M059J (cell line): Measurements from ENCODE around the gene MRNIP. TPM values are rescaled to one million over a fixed set of nuclear protein-coding genes. Genes with fewer than 3 reads are reported as not detected.
A peak's percentile ranks its signal among the peaks of the same experiment; 100 is the strongest.
"Not testable (repeated sequence)": the region's sequence is repeated elsewhere in the genome, so short reads cannot be mapped to it uniquely, and the experiment has no call there.

ENCODE experiments used
- DNase-seq: peaks from one replicate; pipeline ENCODE4 v3.0.0-alpha.2; 2012; ENCODE audit warnings: low read depth
- total RNA-seq: library from RNA; depleted of rRNA; stranded (reverse); fragments of >200 nt; shearing (Covaris generic); gene quantifications from 2 replicates; pipeline ENCODE4 v1.2.3, GENCODE V29; 2014

The MRNIP gene
- total RNA-seq, 1 experiment from 2014 or later: 11.3 TPM

DNA sequence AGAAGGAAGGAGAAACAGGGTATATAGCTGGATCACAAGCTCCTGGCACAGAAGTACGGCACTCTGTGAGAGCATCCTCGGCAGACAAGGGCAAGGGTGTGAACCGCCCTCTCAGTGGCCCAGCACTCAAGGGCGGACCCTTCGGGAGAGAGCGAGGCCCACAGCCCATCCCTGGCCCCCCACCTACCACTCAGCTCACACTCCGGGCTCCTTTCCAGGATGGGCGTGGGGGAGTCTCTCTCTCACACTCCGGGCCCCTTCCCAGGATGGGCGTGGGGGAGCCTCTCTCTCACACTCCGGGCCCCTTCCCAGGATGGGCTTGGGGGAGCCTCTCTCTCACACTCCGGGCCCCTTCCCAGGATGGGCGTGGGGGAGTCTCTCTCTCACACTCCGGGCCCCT, 12.9 kb upstream of the MRNIP start:
- not testable (repeated sequence) for DNase-seq

DNA sequence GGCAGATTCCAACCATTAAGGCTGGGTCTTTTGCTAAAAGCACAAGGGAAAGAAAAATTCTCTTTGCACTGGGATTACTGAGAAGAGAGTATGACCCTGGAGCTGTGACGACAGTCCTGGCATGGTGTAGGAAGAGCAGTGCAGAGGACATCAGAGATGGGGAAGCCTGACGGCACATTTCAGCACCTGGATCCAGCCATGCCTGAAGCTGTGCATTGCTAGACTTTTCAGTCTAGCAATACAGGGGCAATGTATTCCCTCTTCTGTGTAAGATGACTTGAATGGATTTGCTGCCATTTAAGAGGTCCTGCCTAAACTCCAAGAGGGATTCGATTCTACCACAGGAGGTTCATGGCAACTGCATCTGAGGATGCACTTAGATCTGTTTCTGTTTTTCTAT, 12.3 kb upstream of the MRNIP start:
- DNase-seq: no peak

DNA sequence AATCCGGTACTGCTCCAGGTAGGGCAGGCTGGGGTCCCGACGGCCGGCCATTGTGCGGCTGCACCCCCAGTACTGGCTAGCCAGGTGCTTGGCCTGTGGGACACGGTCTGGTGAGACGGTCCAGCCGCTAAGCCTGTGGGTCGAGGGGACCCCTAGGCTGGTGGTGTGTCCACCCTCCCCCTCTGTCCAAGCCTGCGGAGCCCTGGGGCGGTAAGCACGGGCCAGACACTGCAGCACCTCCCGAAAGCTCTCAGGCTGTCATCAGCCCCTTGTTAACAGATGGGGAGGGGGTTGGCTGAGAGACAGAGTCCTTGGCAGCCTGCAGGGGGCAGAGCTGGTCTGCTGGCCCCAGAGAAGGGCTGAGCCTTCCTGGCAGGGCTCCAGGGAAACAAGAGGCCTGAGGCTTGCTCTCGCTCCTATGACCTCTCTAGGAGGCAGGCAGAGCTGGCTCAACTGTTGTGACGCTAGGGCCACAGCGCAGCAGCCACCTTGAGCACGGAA, 11.8 kb upstream of the MRNIP start:
- DNase-seq: no peak

DNA sequence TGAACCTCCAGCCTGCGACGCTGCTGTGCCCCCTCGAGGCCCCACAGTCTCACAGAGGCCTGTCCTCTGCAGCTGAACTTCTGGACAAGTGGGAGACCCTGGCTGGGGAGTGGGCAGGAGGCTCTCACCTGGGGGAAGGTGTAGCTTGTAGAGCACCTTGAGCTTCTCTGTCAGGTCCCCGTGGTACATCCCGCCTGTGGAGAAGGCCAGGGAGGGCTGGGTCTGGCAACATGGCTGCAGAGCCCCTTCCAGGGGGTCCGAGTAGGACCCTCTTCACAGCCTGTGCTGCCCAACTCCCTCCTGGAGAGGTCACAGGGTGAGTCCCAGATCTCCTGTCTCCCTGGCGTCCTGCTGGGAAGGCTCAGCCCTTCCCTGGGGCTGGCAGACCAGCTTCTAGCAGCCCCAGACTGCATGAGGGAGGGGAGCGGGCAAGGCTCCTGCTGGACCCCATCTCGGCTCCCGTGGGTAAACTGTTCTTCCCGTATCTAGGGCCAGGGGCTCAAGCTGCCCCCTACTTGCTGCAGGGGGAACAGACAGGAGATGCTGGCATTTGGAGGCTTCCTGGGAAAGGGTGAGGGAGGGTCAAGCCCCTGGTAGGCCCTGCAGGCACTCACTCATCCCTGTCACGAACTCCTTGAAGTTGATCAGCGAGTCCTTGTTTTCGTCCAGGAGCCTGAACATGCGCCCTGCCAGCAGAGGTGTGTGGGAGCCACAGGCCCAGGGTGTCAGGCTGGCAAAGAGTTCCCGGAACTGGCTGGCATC, 11.2 kb upstream of the MRNIP start:
- DNase-seq: no peak

DNA sequence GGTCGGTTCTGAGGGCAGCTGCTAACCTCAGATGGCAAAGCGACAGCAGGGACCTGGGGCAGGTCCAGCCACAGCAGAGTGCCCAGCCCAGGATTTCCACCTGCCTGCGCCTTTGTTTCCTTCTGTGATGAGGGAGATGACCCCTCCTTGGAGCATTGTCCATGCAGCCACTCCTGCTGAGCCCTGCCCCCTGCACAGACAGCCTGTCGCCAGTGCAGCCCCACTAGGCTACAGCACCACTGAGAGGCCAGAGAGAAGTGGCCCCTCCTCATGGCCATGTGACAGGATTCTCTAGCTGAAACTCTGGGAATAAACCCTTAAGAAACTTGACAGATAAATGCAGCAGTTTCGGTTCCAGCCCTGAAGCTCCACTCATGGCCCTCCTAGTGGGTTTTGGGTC, 10.5 kb upstream of the MRNIP start:
- DNase-seq: no peak

DNA sequence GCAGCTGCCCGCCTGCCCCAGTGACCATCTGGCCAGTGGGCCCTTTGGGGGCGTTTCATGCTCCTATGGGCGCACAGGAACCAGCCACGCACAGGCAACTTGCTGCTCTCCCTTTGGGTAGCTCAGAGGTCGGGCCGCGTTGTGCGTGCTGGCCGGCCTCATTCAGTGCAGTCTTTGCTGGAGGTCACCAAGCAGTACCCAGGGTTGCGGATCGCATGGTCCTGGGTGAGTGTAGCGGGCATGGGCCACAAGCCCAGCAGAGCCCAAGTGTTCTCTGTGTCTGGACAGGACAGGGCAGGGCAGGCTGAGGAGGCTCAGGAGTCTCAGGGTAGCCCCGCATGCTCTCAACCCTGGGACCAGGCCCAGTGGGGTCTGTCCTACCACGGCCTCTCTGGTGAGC, 9.9 kb upstream of the MRNIP start:
- no peak for DNase-seq

DNA sequence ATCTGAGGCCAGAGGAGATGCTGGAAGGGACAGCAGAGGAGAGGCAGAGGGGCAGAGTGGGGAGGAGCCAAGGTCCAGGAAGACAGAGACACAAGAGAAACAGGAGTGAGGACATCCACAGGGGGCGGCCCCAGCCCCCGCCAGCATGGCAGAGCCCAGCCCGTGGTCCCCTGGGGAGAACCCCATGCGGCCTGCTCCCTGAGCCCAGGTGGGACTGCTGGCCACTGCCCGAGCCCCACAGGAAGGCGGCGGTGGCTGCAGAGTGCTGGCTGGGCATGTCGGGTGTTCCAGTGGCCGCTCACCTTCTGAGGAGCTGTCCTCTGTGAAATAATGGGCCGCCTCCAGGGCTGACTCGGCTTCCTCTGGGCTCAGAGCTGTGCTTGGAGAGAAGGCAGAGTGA, 8.9 kb upstream of the MRNIP start:
- DNase-seq: no peak

DNA sequence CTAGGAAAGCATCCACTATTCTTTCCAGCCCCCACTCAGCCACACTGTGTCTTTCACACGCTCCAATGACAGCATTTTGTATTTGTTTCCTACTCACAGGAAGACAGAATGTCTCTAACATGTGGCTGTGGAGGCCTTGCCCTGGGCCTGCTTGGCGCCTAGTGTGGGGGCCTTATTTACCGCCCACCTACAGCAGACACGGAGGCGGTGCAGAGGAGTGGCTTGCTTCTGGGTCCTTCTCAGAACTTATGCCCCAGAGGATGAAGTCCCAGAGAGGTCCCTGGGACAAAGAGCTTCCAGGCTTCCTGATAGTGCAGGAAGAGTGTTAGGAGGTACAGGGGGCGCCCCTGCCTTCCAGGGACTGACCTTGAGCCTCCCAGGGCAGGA, 8.5 kb upstream of the MRNIP start:
- no peak for DNase-seq

DNA sequence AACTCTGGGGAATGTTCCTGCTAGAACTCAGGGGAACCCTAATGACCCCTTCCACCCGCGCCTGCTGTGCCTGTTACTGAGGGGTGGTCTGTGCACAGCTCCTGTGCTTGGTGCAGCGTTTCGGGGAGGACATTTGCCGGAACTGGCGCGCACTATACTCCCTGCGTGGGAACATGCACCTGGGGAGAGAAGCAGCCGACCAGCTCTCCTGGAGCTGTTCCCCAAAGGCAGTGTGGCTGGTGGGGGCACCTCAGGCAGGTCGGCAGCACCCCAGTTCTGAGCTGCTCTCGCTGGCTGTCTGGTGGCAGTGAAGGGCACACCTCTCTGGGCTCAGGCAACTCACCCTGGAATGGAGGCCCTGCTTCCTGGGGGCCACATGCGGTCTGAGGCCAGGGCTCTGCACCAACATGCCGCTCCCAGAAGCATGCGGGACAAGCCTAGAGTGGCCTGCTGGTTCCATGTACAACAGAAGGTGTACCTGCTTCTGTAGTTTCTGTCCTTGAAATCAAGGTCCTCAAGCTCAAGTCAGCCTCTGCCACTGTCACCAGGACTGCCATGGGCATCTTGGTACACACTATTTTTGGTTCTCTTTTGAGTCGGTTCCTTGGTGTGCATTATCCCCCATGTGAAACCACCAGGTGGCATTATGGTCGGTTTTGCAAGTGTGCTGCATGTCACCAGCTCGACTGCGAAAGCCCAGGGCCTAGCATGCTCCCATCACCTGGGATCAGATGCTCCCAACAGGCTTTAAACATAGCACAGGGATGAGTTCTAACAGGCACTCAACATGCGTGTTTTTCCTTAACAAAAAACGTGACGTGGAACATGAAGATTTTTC, 7.8 kb upstream of the MRNIP start:
- peak; percentile 9 for DNase-seq

DNA sequence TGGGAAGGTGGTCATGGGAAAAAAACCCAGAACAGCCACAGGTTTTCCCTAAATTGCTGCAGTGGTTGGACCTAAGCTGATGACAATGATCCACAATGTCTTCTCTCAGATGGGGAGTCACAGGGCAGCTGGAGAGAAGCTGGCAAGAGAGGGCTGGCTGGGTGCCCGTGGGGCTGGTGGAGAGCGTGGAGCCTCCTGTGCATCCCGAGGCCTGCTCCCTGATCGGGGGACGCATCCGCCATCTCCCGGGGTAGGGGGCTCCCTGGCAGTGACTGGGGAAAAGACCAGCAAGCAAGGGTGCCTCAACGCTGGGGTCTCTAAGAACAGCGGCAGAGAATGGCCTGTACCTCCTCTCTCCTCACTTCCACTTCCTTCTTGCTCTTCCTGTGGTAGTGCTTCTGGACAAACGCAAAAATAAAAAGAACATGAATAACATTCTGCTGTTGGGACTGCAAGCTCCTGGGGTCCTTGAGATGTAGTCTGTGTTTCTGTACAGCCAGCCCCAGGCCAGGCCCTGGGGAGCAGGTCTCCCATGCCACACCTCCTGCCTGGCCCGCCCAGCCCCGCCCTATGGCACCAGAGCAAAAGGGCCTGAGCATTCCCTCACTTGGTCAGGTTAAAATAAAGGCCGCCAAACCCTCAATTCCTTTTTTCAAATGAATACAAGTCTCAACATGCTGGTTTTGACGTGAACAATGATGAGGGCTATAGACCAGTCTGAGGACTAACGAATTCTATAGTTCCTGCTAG, 7.0 kb upstream of the MRNIP start:
- no peak for DNase-seq

DNA sequence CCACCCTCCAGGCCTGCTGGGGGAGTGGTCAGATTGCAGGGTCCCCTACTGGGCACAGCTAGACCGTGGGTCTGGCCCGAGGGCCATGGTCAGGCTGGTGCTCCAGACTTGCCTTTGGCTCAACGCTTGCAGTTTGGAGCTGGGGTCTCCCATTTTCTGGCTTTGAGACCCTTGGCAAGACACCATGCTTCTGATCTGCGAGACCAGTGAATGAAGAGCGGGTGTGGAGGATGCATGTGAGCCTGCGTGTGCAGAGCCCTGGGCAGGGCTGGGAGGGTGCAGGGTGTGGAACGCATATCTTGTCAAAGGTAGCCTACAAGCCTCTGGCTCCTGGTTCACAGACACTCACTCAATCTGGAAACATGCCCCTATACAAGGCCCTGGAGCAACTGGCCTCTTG, 6.1 kb upstream of the MRNIP start:
- DNase-seq: no peak

DNA sequence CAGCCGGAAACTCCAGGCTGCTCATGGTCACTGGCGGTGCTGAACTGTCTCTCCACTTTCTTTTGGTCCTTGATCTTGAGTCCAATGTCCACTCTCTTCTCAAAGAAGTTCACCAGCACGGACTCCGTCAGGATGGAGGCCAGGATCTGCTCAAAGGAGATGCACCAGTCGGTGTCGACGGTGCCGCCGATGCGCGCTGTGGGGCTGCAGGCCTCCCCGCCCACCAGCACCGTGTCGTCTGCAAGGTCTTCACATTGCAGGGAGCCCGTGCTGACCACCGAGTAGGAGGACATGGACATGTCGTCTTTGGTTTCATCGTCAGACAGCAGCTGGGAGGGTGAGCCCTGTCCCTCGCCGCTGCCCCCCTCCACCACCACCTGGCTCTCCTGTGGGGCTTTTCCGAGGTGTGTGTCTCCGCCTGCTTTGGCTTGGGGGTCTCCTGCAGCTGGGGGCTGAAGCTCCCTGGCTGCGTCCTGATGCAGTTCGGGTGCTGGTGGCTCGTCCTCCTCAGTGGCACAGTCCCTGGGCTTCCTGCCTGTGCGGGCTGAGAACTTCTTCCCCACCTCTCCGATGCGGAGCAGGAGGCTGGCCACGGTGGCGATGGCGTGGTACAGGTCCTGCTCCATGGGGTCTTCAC, 5.0 kb upstream of the MRNIP start:
- DNase-seq: no peak

DNA sequence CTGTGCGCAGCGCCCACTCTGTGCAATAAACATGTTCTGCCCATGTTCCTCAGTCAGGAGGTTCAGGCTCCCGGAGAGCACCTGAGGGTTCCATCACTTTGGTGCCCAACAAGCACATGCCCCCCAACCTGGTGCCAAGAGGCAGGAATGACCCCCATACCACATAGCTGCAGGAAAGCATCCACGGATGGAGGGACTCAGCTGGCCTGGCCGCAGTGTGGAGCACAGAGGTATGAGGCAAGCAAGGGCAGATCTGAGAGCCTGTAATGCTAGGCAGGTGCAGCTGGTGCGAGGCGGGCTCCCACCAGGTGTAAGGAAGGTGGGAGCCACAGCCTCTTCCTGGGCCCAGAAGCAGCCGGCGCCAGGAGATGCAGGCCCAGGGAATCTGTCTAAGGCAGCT, 4.3 kb upstream of the MRNIP start:
- DNase-seq: no peak

DNA sequence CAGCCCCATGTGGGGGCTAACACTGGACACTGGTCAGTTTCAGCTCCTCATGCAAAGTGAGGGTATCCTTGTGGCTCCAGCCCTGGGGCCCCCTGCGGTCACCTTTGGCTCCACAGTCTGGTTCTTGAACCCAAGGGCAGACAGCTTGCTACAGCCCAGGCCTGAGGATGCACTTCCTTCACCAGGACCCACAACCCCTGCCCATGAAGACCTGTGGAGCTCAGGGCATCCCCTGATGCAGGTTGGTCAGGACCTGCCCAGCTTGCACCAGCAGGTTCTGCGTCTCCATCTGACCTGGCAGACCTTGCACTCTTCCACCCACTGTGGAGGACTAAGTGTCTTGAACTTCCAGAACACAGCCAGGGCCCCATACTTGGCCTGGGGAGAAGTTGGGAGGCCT, 3.7 kb upstream of the MRNIP start:
- no peak for DNase-seq

DNA sequence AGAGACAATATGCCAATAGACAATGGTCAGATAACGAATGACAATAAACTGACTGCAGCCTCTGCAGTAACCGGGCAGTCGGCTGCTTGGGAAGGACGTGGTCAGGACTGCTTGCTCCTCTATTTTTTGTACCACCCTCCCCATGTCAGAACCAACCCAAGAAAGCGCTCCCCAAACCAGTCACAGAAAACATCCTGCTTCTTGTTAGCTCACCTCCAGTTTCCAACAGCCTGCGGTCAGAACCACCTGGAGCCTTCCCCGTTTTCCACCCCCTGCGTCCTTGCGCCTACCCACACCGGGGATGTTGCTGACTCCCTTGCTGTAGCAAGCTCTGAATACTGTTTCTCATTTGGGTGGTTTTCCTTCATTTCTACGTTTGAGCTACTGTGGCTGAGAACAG, 1.7 kb upstream of the MRNIP start:
- DNase-seq: no peak

DNA sequence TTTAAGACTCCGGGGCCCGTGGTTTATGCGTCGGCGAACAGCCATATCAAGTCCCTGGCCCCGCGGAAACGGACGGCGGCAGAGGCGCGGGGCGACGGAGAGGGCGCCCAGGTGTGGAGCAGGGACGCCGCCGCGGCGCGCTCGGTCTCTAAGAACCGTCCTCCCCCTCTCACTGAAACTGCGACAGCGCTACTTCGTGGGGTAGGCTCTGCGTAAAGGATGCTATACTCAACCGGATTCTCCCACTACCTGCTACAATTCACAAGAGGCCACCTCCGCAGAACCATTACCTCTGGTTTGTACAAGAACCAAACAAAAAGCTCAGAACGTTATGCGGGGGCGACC, 404 bp downstream of the MRNIP start:
- DNase-seq: peak; percentile 47

DNA sequence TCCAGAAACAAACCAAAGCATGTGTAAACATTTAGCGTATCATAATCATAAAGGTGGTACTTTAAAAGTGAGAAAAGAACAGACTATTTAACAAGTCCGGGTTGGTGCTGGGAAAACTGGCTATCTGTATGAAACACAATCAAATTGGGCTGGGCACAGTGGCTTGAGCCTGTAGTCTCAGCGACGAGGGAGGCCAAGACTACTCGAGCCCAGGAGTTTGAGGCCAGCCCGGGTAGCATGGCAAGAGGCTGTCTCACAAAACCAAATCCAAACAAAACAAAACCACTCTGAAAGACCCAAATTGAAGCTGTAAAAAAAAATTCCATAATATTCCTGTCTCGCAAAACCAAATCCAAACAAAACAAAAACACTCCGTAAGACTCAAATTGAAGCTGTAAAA, 4.3 kb downstream of the MRNIP start:
- DNase-seq: no peak

DNA sequence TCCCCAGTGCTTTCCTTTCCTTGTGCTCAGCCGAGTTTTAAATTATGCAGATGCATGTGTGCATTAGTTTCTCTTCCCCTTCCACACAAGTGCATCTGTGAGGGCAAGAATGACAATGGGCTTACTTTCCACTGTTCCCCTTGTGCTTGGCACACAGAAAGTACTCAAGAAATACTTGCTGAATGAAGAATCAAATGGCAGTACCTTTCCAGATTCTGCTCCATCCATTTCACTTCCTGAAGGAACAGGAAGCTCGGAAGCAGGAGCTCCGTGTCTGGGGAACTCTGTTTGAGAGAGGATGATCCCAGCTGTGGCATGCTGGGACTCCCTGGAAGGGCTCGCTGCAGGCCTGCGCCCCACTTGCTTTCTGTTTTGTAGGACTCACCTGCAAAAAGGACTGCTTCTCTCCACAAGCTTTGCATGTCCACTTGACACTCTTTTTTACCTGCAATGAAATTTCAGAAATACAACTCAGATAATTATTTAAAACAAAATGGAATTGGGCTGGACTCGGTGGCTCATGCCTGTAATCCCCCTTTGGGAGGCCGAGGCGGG, 5.5 kb downstream of the MRNIP start:
- DNase-seq: no peak

DNA sequence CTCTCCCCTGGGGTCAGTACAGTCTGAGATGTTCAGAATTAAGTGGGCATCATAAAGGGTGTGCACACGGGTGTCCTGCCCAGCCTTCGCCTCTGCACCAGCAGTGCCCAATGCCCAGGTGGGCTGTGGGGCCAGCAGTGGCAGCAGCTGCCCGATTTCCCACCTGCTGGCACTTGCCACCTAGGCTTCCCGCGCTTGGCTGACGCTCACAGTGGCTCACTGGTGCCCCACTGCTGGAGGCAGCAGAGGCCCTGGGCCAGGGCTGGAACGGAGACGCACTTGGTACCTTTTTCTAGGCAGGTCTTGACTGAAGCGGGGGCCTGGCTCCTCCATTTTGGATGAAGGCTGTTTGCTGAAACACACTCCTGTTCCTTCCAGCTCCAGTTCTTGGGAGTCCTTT, 17.0 kb downstream of the MRNIP start:
- DNase-seq: no peak

DNA sequence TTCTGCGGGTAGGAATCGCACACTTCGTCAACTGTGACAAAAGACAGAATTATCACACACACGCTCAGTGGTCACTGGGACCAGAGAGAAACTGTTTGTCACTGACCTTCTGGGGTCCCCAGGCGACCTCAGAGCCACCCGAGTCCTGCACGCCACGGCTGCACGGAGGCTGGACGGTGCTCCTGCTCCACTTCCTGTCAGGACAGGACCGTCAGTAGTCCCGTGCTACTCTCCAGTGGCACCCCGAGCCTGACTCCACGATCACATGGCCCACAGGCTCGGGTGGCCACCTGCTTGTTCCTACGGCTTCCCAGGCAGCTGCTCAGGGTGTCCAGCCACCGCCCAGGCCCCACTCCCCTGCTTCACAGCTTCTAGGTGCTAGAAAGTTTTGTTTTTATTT, 17.9 kb downstream of the MRNIP start:
- DNase-seq: no peak

DNA sequence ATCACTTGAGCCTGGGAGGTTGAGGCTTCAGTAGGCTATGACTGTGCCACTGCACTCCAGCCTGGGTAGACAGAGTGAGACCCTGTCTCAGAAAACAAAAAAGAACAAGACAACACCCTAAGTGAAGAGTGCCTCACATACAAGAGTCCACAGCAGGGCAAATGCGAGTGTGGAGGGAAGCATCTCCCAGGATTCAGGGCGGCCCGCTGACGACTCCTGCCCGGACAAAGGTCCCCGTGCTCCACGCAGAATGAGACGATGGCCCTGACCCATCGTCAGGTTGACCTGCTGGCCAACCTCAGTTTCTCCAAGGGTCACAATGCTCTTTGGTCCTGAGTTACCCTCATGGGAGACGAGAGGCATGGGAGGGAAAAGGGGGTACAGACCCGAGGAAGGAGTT, 18.3 kb downstream of the MRNIP start:
- DNase-seq: no peak
